HEK293 (cell line): Measurements from ENCODE around the gene ARHGAP26.

Source experiments
- CTCF ChIA-PET: fragments of 350-600 bp; formaldehyde crosslinking; extraction: SDS; loops from one replicate; lab custom pipeline; 2021; ENCODE audit warnings: antibody characterized with exemption; lab: Yijun Ruan, JAX
- POLR2A ChIA-PET: fragments of 300-600 bp; formaldehyde crosslinking; extraction: SDS; loops from one replicate; lab custom pipeline; 2020; ENCODE audit warnings: antibody characterized with exemption, inconsistent platforms; lab: Yijun Ruan, JAX
- H3K27ac ChIP-seq: fragments of 200-500 bp; sonication (Bioruptor generic); 2 replicates; pipeline ENCODE4 v1.5.1; 2014; ENCODE audit warnings: low read depth, low read length, control low read depth, inconsistent platforms; ENCODE audit errors: extremely low read depth
- H3K36me3 ChIP-seq, 2 experiments: fragments of 200-500 bp in 1 of 2; sonication (Bioruptor generic) in 1 of 2; 1 replicate in 1 of 2; 2 replicates in 1 of 2; pipeline ENCODE4 v1.5.1; 2014 to 2017; ENCODE audit warnings: inconsistent platforms in 2 of 2, low read length in 2 of 2; ENCODE audit not compliant: control insufficient read depth in 2 of 2, insufficient read depth in 1 of 2
- H3K4me1 ChIP-seq: fragments of 200-500 bp; sonication (Bioruptor generic); 2 replicates; pipeline ENCODE4 v1.5.1; 2014; ENCODE audit warnings: mild to moderate bottlenecking, low read length, inconsistent platforms; ENCODE audit not compliant: control insufficient read depth, insufficient read depth
- H3K4me3 ChIP-seq: 2 replicates; pipeline ENCODE4 v1.5.1; 2011; ENCODE audit warnings: low read depth, mild to moderate bottlenecking, control low read depth, low read length, moderate library complexity
- H3K9me3 ChIP-seq: fragments of 200-500 bp; sonication (Bioruptor generic); 2 replicates; pipeline ENCODE4 v1.5.1; 2014; ENCODE audit warnings: low read depth, low read length, inconsistent platforms; ENCODE audit not compliant: control insufficient read depth, insufficient read depth
- GLI2 ChIP-seq: fragments of 450-650 bp; formaldehyde crosslinking; IDR thresholded peaks from 2 replicates; pipeline ENCODE4; 2017; ENCODE audit warnings: missing biosample characterization, missing genetic modification characterization, low read depth, borderline replicate concordance
- HOXD13 ChIP-seq: sonication (generic); formaldehyde crosslinking; IDR thresholded peaks from 2 replicates; pipeline ENCODE4 v1.8.0; 2022; ENCODE audit warnings: missing genetic modification reagents, borderline replicate concordance
- SP2 ChIP-seq: fragments of 450-650 bp; formaldehyde crosslinking; IDR thresholded peaks from 2 replicates; pipeline ENCODE4 v1.5.1; 2016; ENCODE audit warnings: missing biosample characterization, missing genetic modification characterization
- ZBTB11 ChIP-seq: fragments of 450-650 bp; formaldehyde crosslinking; conservative IDR thresholded peaks from 2 replicates; pipeline ENCODE4 v1.5.1; 2016; ENCODE audit warnings: low read depth, missing biosample characterization, missing genetic modification characterization
- ZFP41 ChIP-seq: fragments of 450-650 bp; formaldehyde crosslinking; IDR thresholded peaks from 2 replicates; pipeline ENCODE4 v1.5.1; 2016; ENCODE audit warnings: missing biosample characterization, missing genetic modification characterization, borderline replicate concordance
- ZIC2 ChIP-seq: fragments of 450-650 bp; formaldehyde crosslinking; IDR thresholded peaks from 2 replicates; pipeline ENCODE4 v1.5.1; 2016; ENCODE audit warnings: missing biosample characterization, missing genetic modification characterization
- ZNF112 ChIP-seq: fragments of 450-650 bp; formaldehyde crosslinking; IDR thresholded peaks from 2 replicates; pipeline ENCODE4 v1.5.0; 2017; ENCODE audit warnings: missing biosample characterization, missing genetic modification characterization
- ZNF221 ChIP-seq: fragments of 450-650 bp; formaldehyde crosslinking; IDR thresholded peaks from 2 replicates; pipeline ENCODE4 v1.5.1; 2017; ENCODE audit warnings: missing biosample characterization, missing genetic modification characterization, borderline replicate concordance
- ZNF223 ChIP-seq: fragments of 450-650 bp; formaldehyde crosslinking; IDR thresholded peaks from 2 replicates; pipeline ENCODE4 v1.5.1; 2016; ENCODE audit warnings: missing biosample characterization, missing genetic modification characterization
- ZNF239 ChIP-seq: fragments of 450-650 bp; formaldehyde crosslinking; IDR thresholded peaks from 2 replicates; pipeline ENCODE4 v1.5.1; 2016; ENCODE audit warnings: missing biosample characterization, missing genetic modification characterization
- ZNF302 ChIP-seq: fragments of 450-650 bp; formaldehyde crosslinking; IDR thresholded peaks from 2 replicates; pipeline ENCODE4 v1.5.1; 2016; ENCODE audit warnings: missing biosample characterization, missing genetic modification characterization, low read depth
- ZNF341 ChIP-seq: fragments of 450-650 bp; formaldehyde crosslinking; IDR thresholded peaks from 2 replicates; pipeline ENCODE4; 2016; ENCODE audit warnings: low read depth, missing biosample characterization, missing genetic modification characterization
- ZNF510 ChIP-seq: fragments of 450-650 bp; formaldehyde crosslinking; IDR thresholded peaks from 2 replicates; pipeline ENCODE4 v1.5.1; 2018; ENCODE audit warnings: mild to moderate bottlenecking, missing genetic modification characterization, missing biosample characterization; ENCODE audit not compliant: insufficient replicate concordance
- ZNF558 ChIP-seq: fragments of 450-650 bp; formaldehyde crosslinking; IDR thresholded peaks from 2 replicates; pipeline ENCODE4 v1.5.1; 2016; ENCODE audit warnings: missing biosample characterization, missing genetic modification characterization
- ZNF571 ChIP-seq: fragments of 450-650 bp; formaldehyde crosslinking; IDR thresholded peaks from 2 replicates; pipeline ENCODE4 v1.5.0; 2017; ENCODE audit warnings: missing biosample characterization, missing genetic modification characterization
- ZNF624 ChIP-seq: fragments of 450-650 bp; formaldehyde crosslinking; IDR thresholded peaks from 2 replicates; pipeline ENCODE4 v1.5.1; 2017; ENCODE audit warnings: missing biosample characterization, missing genetic modification characterization
- ZNF626 ChIP-seq: fragments of 450-650 bp; sonication (Bioruptor Pico); formaldehyde crosslinking; IDR thresholded peaks from 2 replicates; pipeline ENCODE4 v1.5.1; 2018; ENCODE audit warnings: missing biosample characterization, missing genetic modification characterization, inconsistent platforms
- ZNF664 ChIP-seq: fragments of 450-650 bp; formaldehyde crosslinking; IDR thresholded peaks from 2 replicates; pipeline ENCODE4 v1.5.1; 2016; ENCODE audit warnings: missing biosample characterization, missing genetic modification characterization
- ZNF670 ChIP-seq: fragments of 450-650 bp; formaldehyde crosslinking; IDR thresholded peaks from 2 replicates; pipeline ENCODE4 v1.5.1; 2016; ENCODE audit warnings: missing biosample characterization, missing genetic modification characterization, low read depth
- ZNF692 ChIP-seq: fragments of 450-650 bp; formaldehyde crosslinking; IDR thresholded peaks from 2 replicates; pipeline ENCODE4 v1.5.1; 2016; ENCODE audit warnings: missing biosample characterization, missing genetic modification characterization
- ZSCAN16 ChIP-seq: fragments of 450-650 bp; formaldehyde crosslinking; IDR thresholded peaks from 2 replicates; pipeline ENCODE4 v1.5.1; 2016; ENCODE audit warnings: missing biosample characterization, missing genetic modification characterization
- TF ChIP-seq, protein P1 (sequence below): fragments of 450-650 bp; formaldehyde crosslinking; IDR thresholded peaks from 2 replicates; pipeline ENCODE4 v1.5.1; 2016; ENCODE audit warnings: missing biosample characterization, missing genetic modification characterization
- TF ChIP-seq, protein P2 (sequence below): fragments of 450-650 bp; formaldehyde crosslinking; IDR thresholded peaks from 2 replicates; pipeline ENCODE4 v1.5.1; 2016; ENCODE audit warnings: missing biosample characterization, missing genetic modification characterization
- TF ChIP-seq, protein P3 (sequence below): fragments of 450-650 bp; formaldehyde crosslinking; IDR thresholded peaks from 2 replicates; pipeline ENCODE4 v1.5.1; 2016; ENCODE audit warnings: missing biosample characterization, missing genetic modification characterization

ARHGAP26 gene

DNA sequence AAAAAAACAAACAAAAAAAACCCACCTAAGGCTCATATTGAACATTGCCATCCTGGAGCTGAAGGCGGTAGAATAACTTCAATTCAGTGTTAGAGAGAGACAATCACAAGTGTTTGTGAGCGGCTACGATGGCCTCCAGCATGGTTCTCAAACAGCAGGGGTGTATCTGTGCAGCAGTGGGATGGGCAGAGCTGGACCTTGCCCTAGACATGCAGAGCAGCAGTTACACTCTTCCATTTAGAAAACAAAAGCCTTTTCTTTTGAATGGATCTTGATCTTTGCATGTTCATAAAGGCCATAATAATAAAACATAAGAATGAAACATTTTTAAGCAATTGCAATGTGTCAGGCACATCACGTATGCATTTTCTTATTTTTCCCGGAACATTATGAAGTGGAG lies 50.3 kb downstream of the ARHGAP26 start:
- H3K4me1 ChIP-seq = peaks cover 29% of the 10 kb centered on the region
- POLR2A ChIA-PET = no interaction called here

DNA sequence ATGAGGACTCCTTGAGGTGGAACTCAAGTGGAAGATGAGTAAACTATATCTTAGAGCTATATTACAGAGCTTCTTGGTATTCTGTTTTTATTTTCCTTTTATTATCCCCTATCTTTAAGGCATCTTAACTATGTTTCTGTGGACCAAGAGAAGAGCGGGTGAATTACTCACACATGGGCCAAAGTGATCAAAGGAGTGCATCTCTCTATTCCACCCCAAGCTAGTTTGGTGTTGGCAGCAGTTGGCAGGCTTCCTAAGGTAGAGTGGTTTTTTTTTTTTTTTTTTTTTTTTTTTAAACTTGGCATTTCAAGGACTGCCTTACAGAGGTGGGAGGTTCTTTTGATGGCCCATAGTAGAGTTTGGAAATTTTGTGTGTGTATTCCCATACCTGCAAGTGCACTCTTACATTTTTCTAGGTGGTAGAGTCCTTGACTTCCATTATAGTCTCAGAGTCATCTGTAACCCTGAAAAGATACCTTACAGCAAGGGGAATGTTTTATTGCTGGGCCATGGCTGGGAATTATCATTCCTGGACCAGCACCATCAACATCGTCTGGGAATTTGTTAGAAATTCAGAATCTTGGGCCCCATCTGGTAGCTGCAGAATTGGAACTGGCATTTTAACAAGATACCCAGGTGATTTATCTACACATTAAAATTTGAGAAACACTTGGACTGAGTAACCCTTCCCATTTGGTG lies 51.0 kb downstream of the ARHGAP26 start:
- Histone ChIP-seq H3K9me3 (no peaks in the 10 kb centered on the region), H3K27ac (no peak overlapping the region), H3K36me3 (no peaks in the 10 kb centered on the region), H3K4me1 (peaks cover 33% of the 10 kb centered on the region), H3K4me3 (no peak overlapping the region)
- POLR2A ChIA-PET = no interaction called here
- CTCF ChIA-PET = interaction anchor here (2.5 kb wide), 1 partner anchor 108 kb away, joined by 9 read pairs; no protein-coding TSS in a partner anchor
- no peak for TF ChIP-seq ZNF670
- no peak for TF ChIP-seq ZSCAN16 (tag by site-specific recombination)
- TF ChIP-seq ZNF239 (tag by site-specific recombination) = no peak
- no peak for TF ChIP-seq ZNF624 (tag by site-specific recombination)
- TF ChIP-seq, protein P1, sequence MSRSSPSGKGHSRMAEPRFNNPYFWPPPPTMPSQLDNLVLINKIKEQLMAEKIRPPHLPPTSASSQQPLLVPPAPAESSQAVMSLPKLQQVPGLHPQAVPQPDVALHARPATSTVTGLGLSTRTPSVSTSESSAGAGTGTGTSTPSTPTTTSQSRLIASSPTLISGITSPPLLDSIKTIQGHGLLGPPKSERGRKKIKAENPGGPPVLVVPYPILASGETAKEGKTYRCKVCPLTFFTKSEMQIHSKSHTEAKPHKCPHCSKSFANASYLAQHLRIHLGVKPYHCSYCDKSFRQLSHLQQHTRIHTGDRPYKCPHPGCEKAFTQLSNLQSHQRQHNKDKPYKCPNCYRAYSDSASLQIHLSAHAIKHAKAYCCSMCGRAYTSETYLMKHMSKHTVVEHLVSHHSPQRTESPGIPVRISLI (tag by site-specific recombination) = peak; percentile 82
- TF ChIP-seq, protein P2, sequence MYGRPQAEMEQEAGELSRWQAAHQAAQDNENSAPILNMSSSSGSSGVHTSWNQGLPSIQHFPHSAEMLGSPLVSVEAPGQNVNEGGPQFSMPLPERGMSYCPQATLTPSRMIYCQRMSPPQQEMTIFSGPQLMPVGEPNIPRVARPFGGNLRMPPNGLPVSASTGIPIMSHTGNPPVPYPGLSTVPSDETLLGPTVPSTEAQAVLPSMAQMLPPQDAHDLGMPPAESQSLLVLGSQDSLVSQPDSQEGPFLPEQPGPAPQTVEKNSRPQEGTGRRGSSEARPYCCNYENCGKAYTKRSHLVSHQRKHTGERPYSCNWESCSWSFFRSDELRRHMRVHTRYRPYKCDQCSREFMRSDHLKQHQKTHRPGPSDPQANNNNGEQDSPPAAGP (tag by site-specific recombination) = no peak
- no peak for TF ChIP-seq ZNF112 (tag by site-specific recombination)
- no peak for TF ChIP-seq ZNF664 (tag by site-specific recombination)
- TF ChIP-seq ZBTB11 (tag by site-specific recombination) = no peak
- no peak for TF ChIP-seq GLI2 (tag by site-specific recombination)
- 0 out of 2 replicates have a peak, but pooled peaks have one; percentile 34 for TF ChIP-seq ZNF626
- TF ChIP-seq HOXD13 (CRISPR knock-in tag) = no peak
- TF ChIP-seq ZIC2 (tag by site-specific recombination) = no peak
- TF ChIP-seq, protein P3, sequence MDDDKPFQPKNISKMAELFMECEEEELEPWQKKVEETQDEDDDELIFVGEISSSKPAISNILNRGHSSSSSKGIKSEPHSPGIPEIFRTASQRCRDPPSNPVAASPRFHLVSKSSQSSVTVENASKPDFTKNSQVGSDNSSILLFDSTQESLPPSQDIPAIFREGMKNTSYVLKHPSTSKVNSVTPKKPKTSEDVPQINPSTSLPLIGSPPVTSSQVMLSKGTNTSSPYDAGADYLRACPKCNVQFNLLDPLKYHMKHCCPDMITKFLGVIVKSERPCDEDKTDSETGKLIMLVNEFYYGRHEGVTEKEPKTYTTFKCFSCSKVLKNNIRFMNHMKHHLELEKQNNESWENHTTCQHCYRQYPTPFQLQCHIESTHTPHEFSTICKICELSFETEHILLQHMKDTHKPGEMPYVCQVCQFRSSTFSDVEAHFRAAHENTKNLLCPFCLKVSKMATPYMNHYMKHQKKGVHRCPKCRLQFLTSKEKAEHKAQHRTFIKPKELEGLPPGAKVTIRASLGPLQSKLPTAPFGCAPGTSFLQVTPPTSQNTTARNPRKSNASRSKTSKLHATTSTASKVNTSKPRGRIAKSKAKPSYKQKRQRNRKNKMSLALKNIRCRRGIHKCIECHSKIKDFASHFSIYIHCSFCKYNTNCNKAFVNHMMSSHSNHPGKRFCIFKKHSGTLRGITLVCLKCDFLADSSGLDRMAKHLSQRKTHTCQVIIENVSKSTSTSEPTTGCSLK (tag by site-specific recombination) = no peak
- 0 out of 2 replicates have a peak, but pooled peaks have one; percentile 38 for TF ChIP-seq ZNF558 (tag by site-specific recombination)
- no peak for TF ChIP-seq ZNF571 (tag by site-specific recombination)
- TF ChIP-seq ZNF223 (tag by site-specific recombination) = no peak
- TF ChIP-seq ZFP41 (tag by site-specific recombination) = no peak
- no peak for TF ChIP-seq ZNF221 (tag by site-specific recombination)

More for the DNA sequence above, 50.3 kb downstream of the ARHGAP26 start:
- Histone ChIP-seq H3K36me3 (no peaks in the 10 kb centered on the region), H3K9me3 (no peaks in the 10 kb centered on the region), H3K4me3 (no peak overlapping the region), H3K27ac (no peak overlapping the region)
- CTCF ChIA-PET = interaction anchor here (2.5 kb wide), 1 partner anchor 107 kb away, joined by 9 read pairs; no protein-coding TSS in a partner anchor
- TF ChIP-seq ZNF692 (no peak), ZNF302 (no peak), ZNF510 (no peak), ZNF112 (tag by site-specific recombination) (no peak), ZNF626 (no peak), ZNF341 (tag by site-specific recombination) (no peak), SP2 (tag by site-specific recombination) (no peak)
